HEK293T (cell line): Measurements from ENCODE around the gene SUMO3.

Experiments
- ELF4 ChIP-seq: fragments of 450-650 bp; IDR thresholded peaks from 2 replicates; pipeline ENCODE4 v1.6.1; 2017; ENCODE audit warnings: antibody characterized with exemption
- FOXA1 ChIP-seq: fragments of 450-650 bp; IDR thresholded peaks from 2 replicates; pipeline ENCODE4 v1.6.1; 2016; ENCODE audit warnings: mild to moderate bottlenecking
- FOXK2 ChIP-seq: fragments of 450-650 bp; IDR thresholded peaks from 2 replicates; pipeline ENCODE4 v1.6.1; 2016; ENCODE audit warnings: mild to moderate bottlenecking
- FOXM1 ChIP-seq: fragments of 450-650 bp; IDR thresholded peaks from 2 replicates; pipeline ENCODE4 v1.6.1; 2017; ENCODE audit warnings: mild to moderate bottlenecking, borderline replicate concordance
- HDGF ChIP-seq: fragments of 450-650 bp; IDR thresholded peaks from 2 replicates; pipeline ENCODE4 v1.6.1; 2017; ENCODE audit warnings: antibody characterized with exemption, borderline replicate concordance
- L3MBTL2 ChIP-seq: fragments of 450-650 bp; conservative IDR thresholded peaks from 2 replicates; pipeline ENCODE4 v1.6.1; 2016; ENCODE audit warnings: mild to moderate bottlenecking
- LEF1 ChIP-seq: fragments of 450-650 bp; IDR thresholded peaks from 2 replicates; pipeline ENCODE4 v1.6.1; 2017; ENCODE audit warnings: mild to moderate bottlenecking, borderline replicate concordance
- NFRKB ChIP-seq: fragments of 450-650 bp; IDR thresholded peaks from 2 replicates; pipeline ENCODE4 v1.6.1; 2016; ENCODE audit warnings: mild to moderate bottlenecking, moderate library complexity
- SP1 ChIP-seq: fragments of 450-650 bp; IDR thresholded peaks from 2 replicates; pipeline ENCODE4 v1.6.1; 2017
- SUZ12 ChIP-seq: fragments of 450-650 bp; IDR thresholded peaks from 2 replicates; pipeline ENCODE4 v1.6.1; 2016; ENCODE audit warnings: mild to moderate bottlenecking
- TARDBP ChIP-seq: fragments of 450-650 bp; IDR thresholded peaks from 2 replicates; pipeline ENCODE4 v1.6.1; 2016
- ZNF384 ChIP-seq: fragments of 450-650 bp; IDR thresholded peaks from 2 replicates; pipeline ENCODE4 v1.6.1; 2016
- TF ChIP-seq, protein P1 (sequence below): fragments of 450-650 bp; IDR thresholded peaks from 2 replicates; pipeline ENCODE4 v1.6.1; 2016

DNA sequence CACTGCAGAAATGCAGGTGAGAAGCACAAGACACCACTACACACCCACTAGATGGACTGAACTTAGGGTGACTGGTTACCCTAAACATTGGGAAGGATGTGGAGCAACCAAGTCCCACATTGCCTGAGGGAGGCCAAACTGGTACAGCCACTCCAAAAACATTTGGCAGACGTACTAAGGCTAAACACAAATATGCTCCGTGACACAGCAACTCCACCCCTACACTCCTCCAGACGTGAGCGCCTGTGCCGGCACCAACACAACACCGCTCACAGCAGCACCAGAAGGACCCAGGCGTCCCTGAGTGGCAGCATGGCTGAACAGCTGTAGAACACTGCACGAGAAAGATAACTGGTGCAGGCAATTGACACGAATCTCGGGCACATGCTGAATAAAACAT, 40.9 kb upstream of the SUMO3 start:
- TF ChIP-seq LEF1 = no peak
- no peak for TF ChIP-seq TARDBP
- no peak for TF ChIP-seq ELF4
- TF ChIP-seq HDGF = no peak
- TF ChIP-seq NFRKB = no peak
- no peak for TF ChIP-seq L3MBTL2
- no peak for TF ChIP-seq FOXK2
- TF ChIP-seq FOXA1 = no peak
- no peak for TF ChIP-seq FOXM1
- TF ChIP-seq, protein P1, sequence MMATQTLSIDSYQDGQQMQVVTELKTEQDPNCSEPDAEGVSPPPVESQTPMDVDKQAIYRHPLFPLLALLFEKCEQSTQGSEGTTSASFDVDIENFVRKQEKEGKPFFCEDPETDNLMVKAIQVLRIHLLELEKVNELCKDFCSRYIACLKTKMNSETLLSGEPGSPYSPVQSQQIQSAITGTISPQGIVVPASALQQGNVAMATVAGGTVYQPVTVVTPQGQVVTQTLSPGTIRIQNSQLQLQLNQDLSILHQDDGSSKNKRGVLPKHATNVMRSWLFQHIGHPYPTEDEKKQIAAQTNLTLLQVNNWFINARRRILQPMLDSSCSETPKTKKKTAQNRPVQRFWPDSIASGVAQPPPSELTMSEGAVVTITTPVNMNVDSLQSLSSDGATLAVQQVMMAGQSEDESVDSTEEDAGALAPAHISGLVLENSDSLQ = no peak
- no peak for TF ChIP-seq SP1
- no peak for TF ChIP-seq SUZ12
- no peak for TF ChIP-seq ZNF384
